ENCODE measurements around the gene TENT4A. TPM values are rescaled to one million over a fixed set of nuclear protein-coding genes. Genes with fewer than 3 reads are reported as not detected.

The TENT4A gene
- total RNA-seq, 1 experiment from 2014 or later, result 29.6 TPM

- in situ Hi-C loops (cut with HindIII; ENCODE audit: low pct_unique_long_range_greater_than_20kb, low sequenced_read_pairs) (no loop called here), intact Hi-C loops (cut with micrococcal nuclease; ENCODE audit: unreplicated experiment) (no loop called here)
- H3K36me3 ChIP-seq (ENCODE audit: control insufficient read depth, insufficient read depth, low read length), result no peaks in the 10 kb centered on the region
- POLR2A ChIA-PET, result no interaction called here
- no peak for TF ChIP-seq SIN3A (IDR thresholded peaks at IDR 0.05; ENCODE audit: borderline replicate concordance, insufficient read depth, low read depth, low read length)
- no peak for TF ChIP-seq TCF7L2 (IDR thresholded peaks at IDR 0.05; ENCODE audit: low read depth, low read length)
- H3K9me3 ChIP-seq (ENCODE audit: control insufficient read depth, insufficient read depth, low read depth, low read length), result no peaks in the 10 kb centered on the region
- H3K4me3 ChIP-seq (ENCODE audit: low read depth in 2 of 2, low read length in 2 of 2), result no peak overlapping the region
- peaks cover 51% of the 10 kb centered on the region for H3K4me1 ChIP-seq (ENCODE audit: control insufficient read depth, insufficient read depth, low read length)
- DNase-seq (ENCODE audit: low read depth, low spot score), result no peak
- H3K27me3 ChIP-seq (ENCODE audit: control insufficient read depth, insufficient read depth, low read length), result no peaks in the 10 kb centered on the region
- CTCF ChIA-PET, result interaction anchor here (0.5 kb wide), 1 partner anchor 46 kb away, joined by 7 read pairs; no protein-coding TSS in a partner anchor
- no peak for ATAC-seq
- peak overlapping the region; percentile 58 for H3K27ac ChIP-seq (ENCODE audit: low read length)
- no TSS peak for BruUV-seq (replicated peaks)
Measured at GRCh38 chr5:6733411-6734242, 20.4 kb downstream of the TENT4A start.

- Histone ChIP-seq H3K36me3 (ENCODE audit: control insufficient read depth, insufficient read depth, low read length) (peaks cover 2% of the 10 kb centered on the region; the same call in 1 of the 2 replicates), H3K27me3 (ENCODE audit: control insufficient read depth, insufficient read depth, low read length) (no peaks in the 10 kb centered on the region), H3K4me1 (ENCODE audit: control insufficient read depth, insufficient read depth, low read length) (peaks cover 45% of the 10 kb centered on the region), H3K9me3 (ENCODE audit: control insufficient read depth, insufficient read depth, low read depth, low read length) (no peaks in the 10 kb centered on the region), H3K27ac (ENCODE audit: low read length) (no peak overlapping the region), H3K4me3 (ENCODE audit: low read depth in 2 of 2, low read length in 2 of 2) (no peak overlapping the region)
- no peak for TF ChIP-seq POLR2AphosphoS5 (IDR thresholded peaks at IDR 0.05; ENCODE audit: low read depth, low read length)
- TF ChIP-seq REST (IDR thresholded peaks at IDR 0.05; ENCODE audit: insufficient read depth in 1 of 2, low read depth in 2 of 2, low read length in 1 of 2), result no peak
- TF ChIP-seq TCF7L2 (IDR thresholded peaks at IDR 0.05; ENCODE audit: low read depth, low read length), result no peak
- TF ChIP-seq CTCF (IDR thresholded peaks at IDR 0.05), result no peak
- TF ChIP-seq SIN3A (IDR thresholded peaks at IDR 0.05; ENCODE audit: borderline replicate concordance, insufficient read depth, low read depth, low read length), result no peak
- in situ Hi-C loops (cut with HindIII; ENCODE audit: low pct_unique_long_range_greater_than_20kb, low sequenced_read_pairs) (no loop called here), intact Hi-C loops (cut with micrococcal nuclease; ENCODE audit: unreplicated experiment) (no loop called here)
- BruUV-seq (replicated peaks), result no TSS peak
- CTCF ChIA-PET, result no interaction called here
- DNase-seq (ENCODE audit: low read depth, low spot score), result no peak
- ATAC-seq, result no peak
- POLR2A ChIA-PET, result no interaction called here
Measured at GRCh38 chr5:6734243-6734700, 21.0 kb downstream of the TENT4A start.

- Histone ChIP-seq H3K4me1 (ENCODE audit: control insufficient read depth, insufficient read depth, low read length) (peaks cover 40% of the 10 kb centered on the region), H3K9me3 (ENCODE audit: control insufficient read depth, insufficient read depth, low read depth, low read length) (no peaks in the 10 kb centered on the region), H3K4me3 (ENCODE audit: low read depth in 2 of 2, low read length in 2 of 2) (no peak overlapping the region), H3K27me3 (ENCODE audit: control insufficient read depth, insufficient read depth, low read length) (no peaks in the 10 kb centered on the region), H3K36me3 (ENCODE audit: control insufficient read depth, insufficient read depth, low read length) (peaks cover 2% of the 10 kb centered on the region; the same call in 1 of the 2 replicates), H3K27ac (ENCODE audit: low read length) (no peak overlapping the region)
- no peak for ATAC-seq
- CTCF ChIA-PET, result no interaction called here
- in situ Hi-C loops (cut with HindIII; ENCODE audit: low pct_unique_long_range_greater_than_20kb, low sequenced_read_pairs), result no loop called here
- no TSS peak for BruUV-seq (replicated peaks)
- DNase-seq (ENCODE audit: low read depth, low spot score), result no peak
- intact Hi-C loops (cut with micrococcal nuclease; ENCODE audit: unreplicated experiment), result no loop called here
- no peak for TF ChIP-seq TCF7L2 (IDR thresholded peaks at IDR 0.05; ENCODE audit: low read depth, low read length)
- no peak for TF ChIP-seq CTCF (IDR thresholded peaks at IDR 0.05)
- TF ChIP-seq SIN3A (IDR thresholded peaks at IDR 0.05; ENCODE audit: borderline replicate concordance, insufficient read depth, low read depth, low read length), result no peak
- TF ChIP-seq REST (IDR thresholded peaks at IDR 0.05; ENCODE audit: insufficient read depth in 1 of 2, low read depth in 2 of 2, low read length in 1 of 2), result no peak
- TF ChIP-seq POLR2AphosphoS5 (IDR thresholded peaks at IDR 0.05; ENCODE audit: low read depth, low read length), result no peak
- POLR2A ChIA-PET, result no interaction called here
Measured at GRCh38 chr5:6734781-6735180, 21.5 kb downstream of the TENT4A start.
